ENCODE results near the gene SERTAD4.
A peak's percentile ranks its signal among the peaks of the same experiment; 100 is the strongest.

The SERTAD4 gene

DNA sequence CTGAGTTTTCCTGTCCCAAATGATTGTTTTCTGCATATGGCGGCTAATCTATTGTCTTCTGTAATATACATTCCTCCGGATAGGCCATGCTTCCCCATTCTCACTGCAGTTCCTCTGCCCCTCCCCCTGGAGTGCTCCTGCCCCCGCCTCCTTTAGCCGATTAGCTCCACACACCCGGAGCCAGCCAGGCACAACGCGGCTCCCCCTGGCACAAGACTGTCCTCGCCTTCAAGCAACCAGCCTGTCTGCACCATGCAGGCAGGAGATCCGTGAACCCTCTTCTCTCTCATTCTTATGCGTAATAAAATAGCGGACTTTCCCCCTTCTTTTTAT is 18.0 kb downstream of the SERTAD4 start:
- Histone ChIP-seq H3K27ac (ENCODE audit: low read length) (no peak overlapping the region), H3K9me3 (ENCODE audit: control insufficient read depth, low read depth, low read length) (no peaks in the 10 kb centered on the region), H3K27me3 (ENCODE audit: control insufficient read depth, insufficient read depth, low read length) (peaks cover 36% of the 10 kb centered on the region), H3K4me1 (ENCODE audit: control insufficient read depth, low read depth, low read length) (peaks cover 26% of the 10 kb centered on the region), H3K4me3 (ENCODE audit: low read length) (peak overlapping the region; percentile 53), H3K36me3 (ENCODE audit: control insufficient read depth, low read depth, low read length) (no peaks in the 10 kb centered on the region), H3K9ac (ENCODE audit: low read length) (peak overlapping the region; percentile 26)

DNA sequence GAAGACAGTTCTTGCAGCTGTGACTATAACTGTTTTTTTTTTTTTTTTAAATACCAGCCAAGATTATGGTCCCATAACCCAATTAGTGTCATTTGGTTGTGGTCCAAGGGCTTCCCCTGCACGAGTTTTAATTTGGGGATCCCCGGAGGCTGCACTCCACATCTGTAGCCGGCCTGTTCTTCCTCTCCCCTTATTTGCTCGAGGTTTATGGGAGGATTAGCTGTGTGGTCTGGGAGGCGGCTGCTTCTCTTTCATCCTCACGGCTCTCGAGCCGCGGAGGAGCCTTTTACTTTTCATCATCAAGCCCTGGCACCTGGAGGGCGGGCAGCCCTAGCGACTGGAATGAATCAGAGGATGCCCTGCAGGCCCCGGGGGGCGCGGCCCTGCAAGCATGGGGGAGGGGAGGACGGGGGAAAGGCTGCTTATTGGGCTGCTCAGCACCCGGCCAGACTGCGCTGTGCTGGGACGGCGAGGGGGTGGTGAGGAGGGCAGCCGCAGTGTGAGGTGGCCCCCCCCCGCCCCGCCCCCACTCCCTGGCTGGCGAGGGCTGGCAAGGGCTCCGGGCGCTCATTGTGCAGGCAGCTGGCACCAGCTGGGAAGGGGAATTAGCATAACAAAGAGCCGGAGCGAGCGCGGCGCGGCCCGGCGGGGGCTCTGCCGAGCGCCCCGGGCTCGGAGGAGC is 18.5 kb downstream of the SERTAD4 start:
- Histone ChIP-seq H3K4me1 (ENCODE audit: control insufficient read depth, low read depth, low read length) (peaks cover 26% of the 10 kb centered on the region), H3K36me3 (ENCODE audit: control insufficient read depth, low read depth, low read length) (no peaks in the 10 kb centered on the region), H3K27me3 (ENCODE audit: control insufficient read depth, insufficient read depth, low read length) (peaks cover 36% of the 10 kb centered on the region), H3K27ac (ENCODE audit: low read length) (no peak overlapping the region), H3K9me3 (ENCODE audit: control insufficient read depth, low read depth, low read length) (no peaks in the 10 kb centered on the region), H3K9ac (ENCODE audit: low read length) (peak overlapping the region; percentile 52), H3K4me3 (ENCODE audit: low read length) (peak overlapping the region; percentile 60)

DNA sequence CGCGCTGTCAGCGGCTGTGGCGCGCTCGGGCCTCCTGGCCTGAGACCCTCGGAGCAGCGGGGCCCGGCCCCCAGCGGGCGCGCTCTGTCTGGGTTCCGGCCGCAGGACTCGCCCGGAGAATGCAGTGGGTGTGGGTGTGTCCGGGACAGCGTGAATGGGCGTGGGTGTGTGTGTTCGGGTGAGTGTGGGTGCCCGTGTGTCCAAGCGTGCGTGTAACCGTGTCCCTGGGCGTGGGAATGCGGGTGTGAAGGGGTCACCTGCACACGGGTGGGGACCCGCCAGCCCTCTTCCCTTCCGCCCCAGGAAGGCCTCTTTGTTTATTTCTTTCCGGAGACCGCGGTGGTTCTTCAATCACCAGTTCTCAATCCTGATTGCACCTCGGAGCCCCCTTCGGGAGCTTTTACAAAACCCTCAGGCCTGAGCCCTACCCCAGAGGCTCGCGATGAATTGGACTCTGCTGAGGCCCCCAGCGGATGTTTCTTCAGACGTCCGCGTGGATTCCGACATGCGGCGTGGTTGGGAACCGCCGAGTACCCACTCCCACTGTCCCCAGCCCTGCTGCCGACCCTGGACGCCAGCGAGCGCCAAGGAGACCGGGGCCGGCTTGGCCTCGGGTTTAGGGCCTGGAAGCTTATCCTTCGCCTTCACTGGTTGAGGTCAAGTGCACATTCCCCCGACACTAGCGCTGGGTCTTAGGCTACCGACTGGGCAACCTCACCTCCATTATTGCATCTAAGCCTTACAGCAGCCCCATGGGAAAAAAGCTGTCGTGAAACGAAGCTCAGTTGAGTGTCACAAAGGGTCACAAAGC is 19.3 kb downstream of the SERTAD4 start:
- H3K36me3 ChIP-seq (ENCODE audit: control insufficient read depth, low read depth, low read length) = no peaks in the 10 kb centered on the region
- peaks cover 26% of the 10 kb centered on the region for H3K4me1 ChIP-seq (ENCODE audit: control insufficient read depth, low read depth, low read length)
- no peak overlapping the region for H3K27ac ChIP-seq (ENCODE audit: low read length)
- H3K4me3 ChIP-seq (ENCODE audit: low read length) = peak overlapping the region; percentile 60
- H3K9me3 ChIP-seq (ENCODE audit: control insufficient read depth, low read depth, low read length) = no peaks in the 10 kb centered on the region
- H3K27me3 ChIP-seq (ENCODE audit: control insufficient read depth, insufficient read depth, low read length) = peaks cover 36% of the 10 kb centered on the region
- peak overlapping the region; percentile 52 for H3K9ac ChIP-seq (ENCODE audit: low read length)

DNA sequence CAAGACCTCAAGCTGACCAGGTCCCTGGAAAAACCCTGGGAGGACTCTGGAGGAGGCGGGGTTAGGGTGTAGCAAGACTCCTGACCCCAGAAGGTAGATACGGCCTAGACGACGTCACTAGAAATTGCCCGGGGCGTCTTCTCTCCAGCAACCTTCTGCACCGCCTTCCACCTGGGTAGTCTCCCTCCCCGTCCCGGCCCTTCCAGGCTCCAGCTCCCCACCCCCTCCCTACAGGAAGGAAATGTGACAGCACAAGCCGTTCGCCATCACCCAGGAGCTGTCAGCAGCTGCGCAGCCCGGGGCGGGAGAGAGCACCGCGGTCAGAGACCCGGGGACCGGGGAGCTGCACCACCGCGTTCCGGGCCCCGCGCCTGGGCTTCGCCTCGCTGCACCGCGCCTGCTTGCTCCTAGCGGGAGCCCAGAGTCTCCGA is 20.0 kb downstream of the SERTAD4 start:
- no peak overlapping the region for H3K9ac ChIP-seq (ENCODE audit: low read length)
- peaks cover 26% of the 10 kb centered on the region for H3K4me1 ChIP-seq (ENCODE audit: control insufficient read depth, low read depth, low read length)
- peaks cover 36% of the 10 kb centered on the region for H3K27me3 ChIP-seq (ENCODE audit: control insufficient read depth, insufficient read depth, low read length)
- H3K9me3 ChIP-seq (ENCODE audit: control insufficient read depth, low read depth, low read length) = no peaks in the 10 kb centered on the region
- H3K36me3 ChIP-seq (ENCODE audit: control insufficient read depth, low read depth, low read length) = no peaks in the 10 kb centered on the region
- H3K4me3 ChIP-seq (ENCODE audit: low read length) = peak overlapping the region; percentile 60
- H3K27ac ChIP-seq (ENCODE audit: low read length) = no peak overlapping the region

DNA sequence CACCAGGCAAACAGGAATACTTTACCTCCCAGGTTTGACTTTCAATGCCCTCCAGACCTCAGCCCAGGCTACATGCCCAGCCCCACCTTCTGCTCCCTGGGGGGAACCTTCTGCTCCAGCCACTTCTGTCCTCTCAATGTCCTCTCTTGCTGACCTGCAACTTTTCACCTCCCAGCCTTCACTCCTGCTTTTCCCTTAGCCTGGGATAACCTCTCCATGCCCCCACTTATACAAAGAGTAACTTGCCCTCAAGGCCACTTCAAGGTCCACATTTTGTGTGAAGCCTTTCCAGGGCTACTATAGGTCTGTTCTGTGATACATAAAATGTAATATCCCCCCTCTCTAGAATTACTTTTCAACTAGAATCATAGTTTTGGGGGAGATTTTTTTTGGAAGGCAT is 21.7 kb downstream of the SERTAD4 start:
- Histone ChIP-seq H3K9me3 (ENCODE audit: control insufficient read depth, low read depth, low read length) (no peaks in the 10 kb centered on the region), H3K36me3 (ENCODE audit: control insufficient read depth, low read depth, low read length) (no peaks in the 10 kb centered on the region), H3K27me3 (ENCODE audit: control insufficient read depth, insufficient read depth, low read length) (peaks cover 36% of the 10 kb centered on the region), H3K4me3 (ENCODE audit: low read length) (no peak overlapping the region), H3K9ac (ENCODE audit: low read length) (no peak overlapping the region), H3K4me1 (ENCODE audit: control insufficient read depth, low read depth, low read length) (peaks cover 26% of the 10 kb centered on the region), H3K27ac (ENCODE audit: low read length) (no peak overlapping the region)

DNA sequence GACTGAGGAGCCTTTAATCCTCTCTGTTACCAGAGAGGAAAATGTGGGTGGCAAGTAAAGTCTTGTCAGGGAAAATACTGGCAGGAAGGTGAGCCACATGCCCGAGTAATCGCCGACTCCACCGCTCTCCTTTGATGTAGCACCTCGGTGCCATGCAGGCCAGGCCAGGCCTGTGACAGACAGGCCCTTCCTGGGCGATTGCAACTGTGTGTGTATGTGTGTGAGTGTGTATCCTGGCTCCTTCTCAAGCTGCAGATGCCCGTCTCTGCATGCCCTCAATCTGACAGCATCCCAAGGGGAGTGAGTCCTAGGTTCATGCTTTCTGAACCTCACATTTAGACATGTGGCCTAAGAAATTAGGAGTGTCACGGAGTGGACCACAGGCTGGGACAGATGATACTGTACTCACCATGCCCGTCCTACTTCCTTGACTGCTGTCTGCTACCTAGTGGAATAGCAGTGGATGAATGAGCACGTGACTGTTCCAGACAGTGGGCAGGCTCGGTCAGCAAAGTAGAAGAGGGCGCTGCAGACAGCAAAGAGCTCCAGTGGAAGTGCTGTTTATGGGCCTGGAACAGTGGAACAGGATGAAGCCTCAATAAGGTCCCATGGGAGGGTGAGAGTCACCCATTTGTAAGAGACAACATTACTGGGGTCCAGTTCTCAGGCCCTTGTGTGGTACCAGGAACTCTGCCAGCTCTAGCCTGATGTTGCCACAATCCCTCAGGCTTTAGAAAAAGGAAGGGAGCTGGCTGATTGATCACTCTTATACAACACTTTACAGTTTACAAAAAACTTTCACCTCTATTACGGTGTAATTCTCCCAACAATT is 25.3 kb downstream of the SERTAD4 start:
- peaks cover 25% of the 10 kb centered on the region for H3K27me3 ChIP-seq (ENCODE audit: control insufficient read depth, insufficient read depth, low read length)
- no peak overlapping the region for H3K9ac ChIP-seq (ENCODE audit: low read length)
- no peaks in the 10 kb centered on the region for H3K36me3 ChIP-seq (ENCODE audit: control insufficient read depth, low read depth, low read length)
- H3K4me3 ChIP-seq (ENCODE audit: low read length) = no peak overlapping the region
- H3K4me1 ChIP-seq (ENCODE audit: control insufficient read depth, low read depth, low read length) = peaks cover 8% of the 10 kb centered on the region
- no peaks in the 10 kb centered on the region for H3K9me3 ChIP-seq (ENCODE audit: control insufficient read depth, low read depth, low read length)
- H3K27ac ChIP-seq (ENCODE audit: low read length) = no peak overlapping the region

DNA sequence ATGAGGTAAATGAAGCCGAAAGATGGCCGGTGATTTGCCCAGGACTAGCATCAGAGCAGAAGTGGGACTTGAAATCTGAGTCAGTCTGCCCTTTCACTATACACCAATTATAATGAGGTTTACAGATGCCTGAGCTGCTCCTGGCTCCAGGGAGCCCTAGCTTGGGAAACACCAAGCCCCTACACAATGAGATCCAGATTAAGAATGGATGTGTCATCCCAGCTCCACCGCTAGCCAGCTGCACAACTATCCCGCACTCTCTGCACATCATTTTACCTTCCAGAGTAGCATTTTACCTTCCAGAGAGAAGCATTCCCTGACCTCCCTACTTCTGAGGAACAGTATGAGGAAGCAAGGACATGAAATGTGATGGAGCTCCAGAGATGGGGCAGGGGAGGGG is 27.0 kb downstream of the SERTAD4 start:
- no peak overlapping the region for H3K4me3 ChIP-seq (ENCODE audit: low read length)
- no peaks in the 10 kb centered on the region for H3K9me3 ChIP-seq (ENCODE audit: control insufficient read depth, low read depth, low read length)
- no peak overlapping the region for H3K9ac ChIP-seq (ENCODE audit: low read length)
- H3K27me3 ChIP-seq (ENCODE audit: control insufficient read depth, insufficient read depth, low read length) = peaks cover 8% of the 10 kb centered on the region
- H3K4me1 ChIP-seq (ENCODE audit: control insufficient read depth, low read depth, low read length) = no peaks in the 10 kb centered on the region
- H3K36me3 ChIP-seq (ENCODE audit: control insufficient read depth, low read depth, low read length) = no peaks in the 10 kb centered on the region
- no peak overlapping the region for H3K27ac ChIP-seq (ENCODE audit: low read length)

DNA sequence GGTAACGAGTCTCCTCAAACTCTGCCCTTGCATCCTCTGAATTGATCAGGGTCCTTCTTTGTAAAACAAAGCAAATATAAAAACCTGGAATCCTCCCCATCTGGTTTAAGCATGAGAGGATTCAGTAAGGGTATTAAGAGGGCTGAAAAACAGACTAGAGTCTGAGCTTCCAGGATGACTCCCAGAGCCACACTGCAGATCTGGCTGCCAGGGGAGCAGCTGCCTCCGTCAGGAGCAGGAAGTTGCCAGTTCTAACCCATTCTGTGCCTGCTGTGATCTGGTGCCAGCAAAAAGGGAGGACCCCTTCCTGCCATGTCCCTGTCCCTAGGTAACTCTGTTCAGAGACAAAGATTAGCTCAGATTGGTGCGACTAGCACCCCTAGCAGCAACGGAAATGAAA is 27.5 kb downstream of the SERTAD4 start:
- H3K9me3 ChIP-seq (ENCODE audit: control insufficient read depth, low read depth, low read length) = no peaks in the 10 kb centered on the region
- no peak overlapping the region for H3K9ac ChIP-seq (ENCODE audit: low read length)
- H3K27ac ChIP-seq (ENCODE audit: low read length) = no peak overlapping the region
- H3K36me3 ChIP-seq (ENCODE audit: control insufficient read depth, low read depth, low read length) = no peaks in the 10 kb centered on the region
- peaks cover 3% of the 10 kb centered on the region for H3K27me3 ChIP-seq (ENCODE audit: control insufficient read depth, insufficient read depth, low read length)
- H3K4me3 ChIP-seq (ENCODE audit: low read length) = no peak overlapping the region
- H3K4me1 ChIP-seq (ENCODE audit: control insufficient read depth, low read depth, low read length) = peaks cover 4% of the 10 kb centered on the region

DNA sequence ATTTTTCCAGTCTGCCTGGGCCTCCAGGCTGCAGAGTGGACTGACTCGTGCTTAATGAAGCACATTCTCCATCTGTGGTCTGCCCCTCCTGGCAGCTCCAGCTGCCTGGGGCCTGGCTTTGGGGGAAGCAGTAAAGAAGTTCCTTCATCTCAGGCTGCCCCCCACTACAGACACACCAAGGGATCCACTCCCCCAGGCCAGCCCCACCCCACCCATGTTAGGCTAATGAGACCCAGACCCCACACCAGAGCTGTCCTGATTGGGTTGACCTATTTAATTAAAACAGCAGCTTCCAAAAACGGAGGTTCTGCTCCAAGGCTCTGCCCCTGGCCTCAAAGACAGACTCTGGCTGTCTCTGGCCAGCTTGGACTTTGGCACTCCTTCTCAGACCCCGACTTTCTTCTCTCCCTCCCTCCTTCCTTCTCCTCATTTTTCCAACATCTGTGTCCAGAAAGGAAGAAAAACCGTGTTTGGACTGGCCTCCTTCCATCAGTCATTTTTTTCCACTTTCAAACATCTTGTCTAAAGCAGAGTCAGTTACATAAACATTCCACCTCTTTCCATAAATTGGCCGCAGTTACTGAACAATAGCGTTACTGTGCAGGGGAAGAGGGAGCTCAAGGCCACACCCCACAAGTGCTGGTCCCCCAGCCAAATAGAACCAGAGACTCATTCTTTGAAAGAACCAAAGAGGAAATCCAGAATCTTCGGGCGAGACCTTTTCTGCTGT is 29.7 kb downstream of the SERTAD4 start:
- Histone ChIP-seq H3K4me1 (ENCODE audit: control insufficient read depth, low read depth, low read length) (peaks cover 6% of the 10 kb centered on the region), H3K9ac (ENCODE audit: low read length) (no peak overlapping the region), H3K9me3 (ENCODE audit: control insufficient read depth, low read depth, low read length) (no peaks in the 10 kb centered on the region), H3K27me3 (ENCODE audit: control insufficient read depth, insufficient read depth, low read length) (no peaks in the 10 kb centered on the region), H3K4me3 (ENCODE audit: low read length) (no peak overlapping the region), H3K36me3 (ENCODE audit: control insufficient read depth, low read depth, low read length) (no peaks in the 10 kb centered on the region), H3K27ac (ENCODE audit: low read length) (no peak overlapping the region)

DNA sequence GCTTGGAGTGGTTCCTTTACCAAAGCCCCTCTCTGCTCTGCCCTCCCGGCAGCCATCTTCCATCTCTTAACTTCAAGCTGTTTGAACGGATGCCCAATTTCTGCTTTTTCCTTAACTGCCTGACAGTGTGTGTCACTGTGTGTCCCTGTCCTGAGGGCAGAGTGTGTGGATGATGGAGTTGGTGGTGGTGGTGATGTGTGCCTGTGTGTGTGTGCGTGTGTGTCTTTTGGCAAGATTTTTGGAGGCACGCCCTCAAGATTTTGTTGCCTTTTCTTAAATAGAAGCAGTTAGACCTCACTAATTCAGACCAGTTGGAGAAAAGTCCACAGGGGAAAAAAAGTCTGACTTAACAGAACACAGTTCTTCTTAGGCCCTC is 30.3 kb downstream of the SERTAD4 start:
- Histone ChIP-seq H3K27me3 (ENCODE audit: control insufficient read depth, insufficient read depth, low read length) (no peaks in the 10 kb centered on the region), H3K4me3 (ENCODE audit: low read length) (no peak overlapping the region), H3K9me3 (ENCODE audit: control insufficient read depth, low read depth, low read length) (no peaks in the 10 kb centered on the region), H3K9ac (ENCODE audit: low read length) (no peak overlapping the region), H3K27ac (ENCODE audit: low read length) (no peak overlapping the region), H3K36me3 (ENCODE audit: control insufficient read depth, low read depth, low read length) (no peaks in the 10 kb centered on the region), H3K4me1 (ENCODE audit: control insufficient read depth, low read depth, low read length) (peaks cover 6% of the 10 kb centered on the region)

DNA sequence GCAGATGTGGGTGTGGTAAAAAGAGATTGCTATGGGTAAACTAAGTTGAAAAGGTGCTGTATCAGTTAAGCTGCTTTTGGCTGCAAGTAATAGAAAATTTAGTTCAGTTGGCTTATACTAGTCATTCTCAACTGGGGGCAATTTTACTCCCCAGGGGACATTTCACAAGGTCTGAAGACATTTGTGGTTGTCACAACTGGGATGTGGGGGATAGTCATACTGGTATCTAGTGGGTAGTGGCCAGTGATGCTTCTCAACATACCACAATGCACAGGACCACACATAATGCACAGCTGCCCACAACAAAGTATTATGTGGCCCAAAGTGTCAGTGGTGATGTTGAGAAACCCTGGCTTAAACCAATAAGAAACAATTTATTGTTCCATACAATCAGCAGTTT is 31.4 kb downstream of the SERTAD4 start:
- no peaks in the 10 kb centered on the region for H3K36me3 ChIP-seq (ENCODE audit: control insufficient read depth, low read depth, low read length)
- H3K9me3 ChIP-seq (ENCODE audit: control insufficient read depth, low read depth, low read length) = no peaks in the 10 kb centered on the region
- H3K27me3 ChIP-seq (ENCODE audit: control insufficient read depth, insufficient read depth, low read length) = no peaks in the 10 kb centered on the region
- no peak overlapping the region for H3K27ac ChIP-seq (ENCODE audit: low read length)
- H3K4me3 ChIP-seq (ENCODE audit: low read length) = no peak overlapping the region
- H3K4me1 ChIP-seq (ENCODE audit: control insufficient read depth, low read depth, low read length) = peaks cover 6% of the 10 kb centered on the region
- H3K9ac ChIP-seq (ENCODE audit: low read length) = no peak overlapping the region

Data from iPS-18a (cell line).